Uterus (tissue), 4 donors: ENCODE results near the gene RPL31. TPM values are rescaled to one million over a fixed set of nuclear protein-coding genes. Genes with fewer than 3 reads are reported as not detected.
A peak's percentile ranks its signal among the peaks of the same experiment; 100 is the strongest.

ENCODE experiments used
- DNase-seq, 2 donors: peaks; one replicate each; pipeline ENCODE4 v3.0.0-alpha.2; 2019 to 2020
- H3K27ac ChIP-seq, 2 donors: fragments of 200-600 bp; sonication (generic); 1 replicate in 1 of 2; 2 replicates in 1 of 2; pipeline ENCODE4 v1.5.1; 2016 to 2018
- H3K27me3 ChIP-seq, 2 donors: fragments of 200-600 bp; sonication (generic); one replicate each; pipeline ENCODE4 v1.5.1; 2018 to 2019; ENCODE audit warnings: control low read depth in 1 of 2
- H3K36me3 ChIP-seq, 2 donors: fragments of 200-600 bp; sonication (generic); one replicate each; pipeline ENCODE4 v1.5.1; 2019; ENCODE audit warnings: control low read depth in 1 of 2
- H3K4me1 ChIP-seq, 2 donors: fragments of 200-600 bp; sonication (generic); one replicate each; pipeline ENCODE4 v1.5.1; 2018 to 2019; ENCODE audit warnings: control low read depth in 1 of 2
- H3K4me3 ChIP-seq, 2 donors: fragments of 200-600 bp; sonication (generic); 1 replicate in 1 of 2; 2 replicates in 1 of 2; pipeline ENCODE4 v1.5.1; 2018 to 2019; ENCODE audit warnings: mild to moderate bottlenecking in 1 of 2
- H3K9me3 ChIP-seq, 2 donors: fragments of 200-600 bp; sonication (generic); one replicate each; pipeline ENCODE4 v1.5.1; 2019; ENCODE audit warnings: control low read depth in 1 of 2
- POLR2A ChIP-seq, 2 donors: fragments of 450-650 bp; IDR thresholded peaks; one replicate each; pipeline ENCODE4 v1.6.1; 2016; ENCODE audit warnings: antibody characterized with exemption in 2 of 2, mild to moderate bottlenecking in 1 of 2, moderate library complexity in 1 of 2
- intact Hi-C: fragments of 100-400 bp; cut with DNase I; formaldehyde crosslinking; loops from one replicate; pipeline ENCODE4 v1.15.1; 2023; ENCODE audit warnings: low total_unique reads
- total RNA-seq, 4 donors: library from RNA; depleted of rRNA in 3 of 4; stranded (reverse); fragments of >200 nt in 3 of 4; gene quantifications; one replicate each; pipeline versions ENCODE4 v1.1.0 to v1.2.4, GENCODE V29; 2014 to 2023
- TF ChIP-seq, protein P1 (sequence below), 4 experiments: fragments of 200-600 bp in 2 of 4; fragments of 450-650 bp in 2 of 4; sonication (generic) in 2 of 4; IDR thresholded peaks; one replicate each; pipeline ENCODE4 v1.5.1; 2016 to 2019; ENCODE audit warnings: antibody characterized with exemption in 4 of 4, mild to moderate bottlenecking in 2 of 4, moderate library complexity in 1 of 4
- donor health status: DM: yes; HTN: yes; CAD: no.

RPL31 gene
- total RNA-seq, 4 donors from 2014 or later: 918 to 2,301 (median 1,306) TPM

GRCh38 chr2:100999995-101000394 is 2.1 kb upstream of the RPL31 start:
- intact Hi-C loops: loop anchor here (5.0 kb wide), 1 partner anchor 152 kb away; the partner anchor contains the start of gene TBC1D8
- no peaks in the 10 kb centered on the region for H3K9me3 ChIP-seq
- H3K4me3 ChIP-seq: no peak overlapping the region

DNA sequence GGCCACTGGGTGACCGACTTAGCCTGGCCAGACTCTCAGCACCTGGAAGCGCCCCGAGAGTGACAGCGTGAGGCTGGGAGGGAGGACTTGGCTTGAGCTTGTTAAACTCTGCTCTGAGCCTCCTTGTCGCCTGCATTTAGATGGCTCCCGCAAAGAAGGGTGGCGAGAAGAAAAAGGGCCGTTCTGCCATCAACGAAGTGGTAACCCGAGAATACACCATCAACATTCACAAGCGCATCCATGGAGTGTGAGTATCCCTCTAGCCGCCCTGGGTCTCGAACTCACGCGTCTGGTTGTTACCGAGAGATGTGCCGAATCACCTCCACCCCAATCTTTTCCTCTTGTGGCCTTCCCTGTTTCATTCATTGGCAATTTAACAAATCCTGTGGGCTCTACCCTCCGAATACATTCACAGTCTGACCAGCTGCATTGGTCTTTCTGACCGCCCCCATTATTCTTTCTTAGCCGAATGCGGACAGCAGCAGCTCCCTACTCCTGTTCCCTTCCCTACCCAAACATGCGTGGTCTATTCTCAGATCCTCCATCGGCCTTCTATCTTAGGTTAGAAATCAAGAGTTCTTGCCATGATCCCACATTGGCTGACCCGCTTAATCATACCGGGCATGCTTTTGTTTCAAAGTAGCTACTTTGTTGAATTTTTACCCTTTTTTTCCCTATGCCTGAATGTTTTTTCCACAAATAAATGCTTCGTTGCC is 631 bp downstream of the RPL31 start:
- H3K27me3 ChIP-seq: no peaks in the 10 kb centered on the region
- intact Hi-C loops: loop anchor here (5.0 kb wide), 1 partner anchor 150 kb away; the partner anchor contains the start of gene TBC1D8
- H3K36me3 ChIP-seq: no peaks in the 10 kb centered on the region
- TF ChIP-seq POLR2A (IDR thresholded peaks at IDR 0.05): no peak
- TF ChIP-seq, protein P1, sequence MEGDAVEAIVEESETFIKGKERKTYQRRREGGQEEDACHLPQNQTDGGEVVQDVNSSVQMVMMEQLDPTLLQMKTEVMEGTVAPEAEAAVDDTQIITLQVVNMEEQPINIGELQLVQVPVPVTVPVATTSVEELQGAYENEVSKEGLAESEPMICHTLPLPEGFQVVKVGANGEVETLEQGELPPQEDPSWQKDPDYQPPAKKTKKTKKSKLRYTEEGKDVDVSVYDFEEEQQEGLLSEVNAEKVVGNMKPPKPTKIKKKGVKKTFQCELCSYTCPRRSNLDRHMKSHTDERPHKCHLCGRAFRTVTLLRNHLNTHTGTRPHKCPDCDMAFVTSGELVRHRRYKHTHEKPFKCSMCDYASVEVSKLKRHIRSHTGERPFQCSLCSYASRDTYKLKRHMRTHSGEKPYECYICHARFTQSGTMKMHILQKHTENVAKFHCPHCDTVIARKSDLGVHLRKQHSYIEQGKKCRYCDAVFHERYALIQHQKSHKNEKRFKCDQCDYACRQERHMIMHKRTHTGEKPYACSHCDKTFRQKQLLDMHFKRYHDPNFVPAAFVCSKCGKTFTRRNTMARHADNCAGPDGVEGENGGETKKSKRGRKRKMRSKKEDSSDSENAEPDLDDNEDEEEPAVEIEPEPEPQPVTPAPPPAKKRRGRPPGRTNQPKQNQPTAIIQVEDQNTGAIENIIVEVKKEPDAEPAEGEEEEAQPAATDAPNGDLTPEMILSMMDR (IDR thresholded peaks at IDR 0.05): no peak
- no peaks in the 10 kb centered on the region for H3K9me3 ChIP-seq
- no peaks in the 10 kb centered on the region for H3K4me1 ChIP-seq
- H3K4me3 ChIP-seq: peak overlapping the region; percentile 66 to 86
- peak overlapping the region; percentile 88 to 89 for H3K27ac ChIP-seq
- no peak for DNase-seq

More at GRCh38 chr2:100999995-101000394, 2.1 kb upstream of the RPL31 start:
- no peak for DNase-seq
- H3K27ac ChIP-seq: no peak overlapping the region
- TF ChIP-seq POLR2A (IDR thresholded peaks at IDR 0.05): no peak
- TF ChIP-seq, protein P1 (IDR thresholded peaks at IDR 0.05): no peak
- no peaks in the 10 kb centered on the region for H3K4me1 ChIP-seq
- H3K36me3 ChIP-seq: no peaks in the 10 kb centered on the region
- H3K27me3 ChIP-seq: no peaks in the 10 kb centered on the region

GRCh38 chr2:101003278-101003775 is 1.2 kb downstream of the RPL31 start:
- Histone ChIP-seq H3K27ac (peak overlapping the region; percentile 88 to 89), H3K4me3 (peak overlapping the region; percentile 66 to 86), H3K36me3 (no peaks in the 10 kb centered on the region), H3K9me3 (no peaks in the 10 kb centered on the region), H3K4me1 (no peaks in the 10 kb centered on the region), H3K27me3 (no peaks in the 10 kb centered on the region)
- TF ChIP-seq, protein P1 (IDR thresholded peaks at IDR 0.05): no peak
- TF ChIP-seq POLR2A (IDR thresholded peaks at IDR 0.05): no peak
- no peak for DNase-seq
- intact Hi-C loops: loop anchor here (5.0 kb wide), 1 partner anchor 149 kb away; the partner anchor contains the start of gene TBC1D8

DNA sequence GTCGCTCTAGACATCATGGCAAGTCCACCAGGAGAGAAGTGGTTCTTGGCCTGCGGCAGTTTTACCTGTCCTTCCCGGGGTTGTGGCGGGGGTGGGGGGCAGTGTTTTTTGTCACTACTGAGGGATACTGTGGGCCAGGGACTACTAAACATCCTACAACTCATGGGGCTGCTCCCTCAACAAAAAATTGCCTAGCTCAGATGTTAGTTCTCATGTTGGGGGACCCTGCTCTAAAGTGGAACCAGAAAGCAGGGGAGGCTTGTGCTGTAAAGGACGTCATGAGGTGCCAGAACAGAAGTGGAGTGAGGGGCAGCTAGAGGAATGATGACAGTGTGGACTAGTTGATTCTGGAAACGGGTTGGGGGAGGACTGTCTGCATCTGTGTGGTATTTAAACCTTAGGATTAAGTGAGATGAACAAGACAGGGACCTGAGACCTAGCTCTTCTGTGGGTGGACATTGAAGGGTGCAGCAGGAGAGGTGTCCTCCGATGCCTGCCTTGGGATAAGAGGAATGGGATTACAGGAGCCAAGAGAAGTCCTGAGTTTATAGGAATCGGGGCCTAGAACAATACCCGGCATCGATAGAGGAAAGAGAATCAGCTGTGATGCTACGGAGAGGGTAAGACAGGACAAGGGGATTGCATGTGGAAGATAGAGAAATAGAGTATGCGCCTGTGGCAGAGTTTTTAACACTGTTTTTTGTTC is 2.7 kb downstream of the RPL31 start:
- no peaks in the 10 kb centered on the region for H3K36me3 ChIP-seq
- DNase-seq: no peak
- H3K9me3 ChIP-seq: no peaks in the 10 kb centered on the region
- TF ChIP-seq POLR2A (IDR thresholded peaks at IDR 0.05): no peak
- TF ChIP-seq, protein P1 (IDR thresholded peaks at IDR 0.05): no peak
- no peaks in the 10 kb centered on the region for H3K4me1 ChIP-seq
- intact Hi-C loops: loop anchor here (5.0 kb wide), 1 partner anchor 148 kb away; the partner anchor contains the start of gene TBC1D8
- no peaks in the 10 kb centered on the region for H3K27me3 ChIP-seq
- H3K4me3 ChIP-seq: no peak overlapping the region
- H3K27ac ChIP-seq: no peak overlapping the region
